IMR-90 (cell line): ENCODE results near the gene IL17C. TPM values are rescaled to one million over a fixed set of nuclear protein-coding genes. Genes with fewer than 3 reads are reported as not detected.

Experiments
- ATAC-seq: fragments of 200-7000 bp; cut with Tn5 transposase; 2 replicates; pipeline ENCODE4 v1.9.1; 2020; ENCODE audit warnings: low read depth, mild to moderate bottlenecking, moderate library complexity
- BruUV-seq: library from RNA; stranded (reverse); fragments of 400-500 nt; replicated peaks from 2 replicates; lab custom pipeline; 2021; lab: Mats Ljungman, UMichigan
- CTCF ChIA-PET: fragments of 300-600 bp; formaldehyde crosslinking; extraction: SDS; loops from one replicate; lab custom pipeline; 2021; ENCODE audit warnings: antibody characterized with exemption; lab: Yijun Ruan, JAX
- POLR2A ChIA-PET: fragments of 300-600 bp; sonication (Branson Sonifier 250); formaldehyde crosslinking; loops from one replicate; lab custom pipeline; 2022; ENCODE audit warnings: antibody characterized with exemption; ENCODE audit not compliant: unreplicated experiment; lab: Charles Lee
- DNase-seq: peaks from one replicate; pipeline ENCODE4 v3.0.0; 2013
- H2AFZ ChIP-seq: replicated peaks from 2 replicates; pipeline ENCODE3; 2013; ENCODE audit warnings: low read length, mild to moderate bottlenecking; ENCODE audit not compliant: poor library complexity
- H2AK5ac ChIP-seq: 2 replicates; pipeline ENCODE4 v1.6.1; 2013; ENCODE audit warnings: low read depth, low read length, inconsistent platforms
- H2AK9ac ChIP-seq: replicated peaks from 2 replicates; pipeline ENCODE3; 2013; ENCODE audit warnings: mild to moderate bottlenecking, low read depth, low read length, moderate library complexity; ENCODE audit not compliant: poor library complexity
- H2BK120ac ChIP-seq: 2 replicates; pipeline ENCODE4 v1.6.1; 2013; ENCODE audit warnings: low read depth, low read length, inconsistent platforms
- H2BK15ac ChIP-seq: 3 replicates; pipeline ENCODE4 v1.6.1; 2013; ENCODE audit warnings: low read depth, low read length, inconsistent platforms
- H2BK20ac ChIP-seq: 2 replicates; pipeline ENCODE4 v1.6.1; 2013; ENCODE audit warnings: low read depth, mild to moderate bottlenecking, inconsistent platforms, low read length, moderate library complexity
- H2BK5ac ChIP-seq: 2 replicates; pipeline ENCODE4 v1.6.1; 2013; ENCODE audit warnings: mild to moderate bottlenecking, low read depth, low read length, inconsistent platforms; ENCODE audit not compliant: poor library complexity, severe bottlenecking
- H3K14ac ChIP-seq: replicated peaks from 2 replicates; pipeline ENCODE4 v1.6.1; 2013; ENCODE audit warnings: low read depth, low read length, inconsistent platforms
- H3K18ac ChIP-seq: 2 replicates; pipeline ENCODE4 v1.6.1; 2013; ENCODE audit warnings: low read depth, low read length, control low read depth
- H3K23ac ChIP-seq: 2 replicates; pipeline ENCODE4 v1.6.1; 2013; ENCODE audit warnings: low read depth, low read length, inconsistent platforms
- H3K27ac ChIP-seq: 2 replicates; pipeline ENCODE4 v1.5.1; 2013; ENCODE audit warnings: mild to moderate bottlenecking, control low read depth, low read length; ENCODE audit not compliant: insufficient read depth
- H3K27me3 ChIP-seq: 2 replicates; pipeline ENCODE4 v1.6.1; 2013; ENCODE audit warnings: low read length; ENCODE audit not compliant: control insufficient read depth, insufficient read depth
- H3K36me3 ChIP-seq: 2 replicates; pipeline ENCODE4 v1.6.1; 2013; ENCODE audit warnings: low read length, mixed read lengths; ENCODE audit not compliant: control insufficient read depth, insufficient read depth
- H3K4ac ChIP-seq: 2 replicates; pipeline ENCODE4 v1.6.1; 2013; ENCODE audit warnings: low read depth, low read length, inconsistent platforms
- H3K4me1 ChIP-seq: 2 replicates; pipeline ENCODE4 v1.6.1; 2013; ENCODE audit warnings: low read length, mixed read lengths; ENCODE audit not compliant: control insufficient read depth, insufficient read depth
- H3K4me2 ChIP-seq: 2 replicates; pipeline ENCODE4 v1.6.1; 2013; ENCODE audit warnings: low read depth, mild to moderate bottlenecking, control low read depth, low read length, moderate library complexity
- H3K4me3 ChIP-seq: 2 replicates; pipeline ENCODE4 v1.5.1; 2013; ENCODE audit warnings: low read depth, mild to moderate bottlenecking, control low read depth, low read length, moderate library complexity; ENCODE audit not compliant: insufficient read depth
- H3K56ac ChIP-seq: 2 replicates; pipeline ENCODE4 v1.6.1; 2013; ENCODE audit warnings: low read length, inconsistent platforms; ENCODE audit not compliant: insufficient read depth; ENCODE audit errors: extremely low read depth
- H3K79me1 ChIP-seq, 2 experiments: 2 replicates each; pipeline ENCODE4 v1.6.1; 2013; ENCODE audit warnings: low read length in 2 of 2, inconsistent platforms in 1 of 2, low read depth in 1 of 2
- H3K9ac ChIP-seq: 2 replicates; pipeline ENCODE4 v1.6.1; 2013; ENCODE audit warnings: low read depth, low read length, control low read depth
- H3K9me1 ChIP-seq: 2 replicates; pipeline ENCODE4 v1.6.1; 2013; ENCODE audit warnings: low read length, inconsistent platforms; ENCODE audit not compliant: insufficient read depth
- H3K9me3 ChIP-seq: 2 replicates; pipeline ENCODE4 v1.6.1; 2013; ENCODE audit warnings: low read length; ENCODE audit not compliant: control insufficient read depth, insufficient read depth
- H4K20me1 ChIP-seq: 2 replicates; pipeline ENCODE4 v1.6.1; 2013; ENCODE audit warnings: low read length, inconsistent platforms; ENCODE audit not compliant: insufficient read depth
- H4K5ac ChIP-seq: 2 replicates; pipeline ENCODE4 v1.6.1; 2013; ENCODE audit warnings: mild to moderate bottlenecking, low read depth, low read length, control low read depth
- H4K8ac ChIP-seq, 2 experiments: 2 replicates each; pipeline ENCODE4 v1.6.1; 2013; ENCODE audit warnings: low read depth in 2 of 2, low read length in 2 of 2, control low read depth in 1 of 2, inconsistent platforms in 1 of 2
- H4K91ac ChIP-seq: 2 replicates; pipeline ENCODE4 v1.6.1; 2013; ENCODE audit warnings: low read depth, low read length, inconsistent platforms; ENCODE audit not compliant: insufficient read depth
- CEBPB ChIP-seq: IDR thresholded peaks from 2 replicates; pipeline ENCODE4 v1.6.1; 2012; ENCODE audit warnings: low read depth, low read length, improper control_type of control experiment
- MAFK ChIP-seq: IDR thresholded peaks from 2 replicates; pipeline ENCODE4 v1.6.1; 2012; ENCODE audit warnings: low read depth, low read length, improper control_type of control experiment
- MAZ ChIP-seq: IDR thresholded peaks from 2 replicates; pipeline ENCODE4 v1.6.1; 2012; ENCODE audit warnings: low read depth, mild to moderate bottlenecking, low read length, improper control_type of control experiment, moderate library complexity, borderline replicate concordance
- MXI1 ChIP-seq: IDR thresholded peaks from 2 replicates; pipeline ENCODE4 v1.6.1; 2012; ENCODE audit warnings: low read depth, mild to moderate bottlenecking, low read length, moderate library complexity, borderline replicate concordance
- NFE2L2 ChIP-seq: fragments of 150-350 bp; IDR thresholded peaks from 2 replicates; pipeline ENCODE4 v1.6.1; 2016; ENCODE audit warnings: low read depth, mild to moderate bottlenecking, low read length
- POLR2A ChIP-seq: IDR thresholded peaks from 2 replicates; pipeline ENCODE4 v1.6.1; 2012; ENCODE audit warnings: mild to moderate bottlenecking, low read depth, low read length
- RAD21 ChIP-seq: IDR thresholded peaks from 2 replicates; pipeline ENCODE4 v1.6.1; 2012; ENCODE audit warnings: low read length, improper control_type of control experiment
- RCOR1 ChIP-seq: IDR thresholded peaks from 2 replicates; pipeline ENCODE4 v1.6.1; 2012; ENCODE audit warnings: mild to moderate bottlenecking, low read length, improper control_type of control experiment; ENCODE audit not compliant: insufficient replicate concordance
- RFX5 ChIP-seq: IDR thresholded peaks from 2 replicates; pipeline ENCODE4 v1.8.0; 2012; ENCODE audit warnings: low read depth, mild to moderate bottlenecking, low read length, moderate library complexity
- WGBS, 2 experiments: methylation state at CpG; one replicate each; pipeline versions ENCODE4 v1.1.5 to v1.1.7; 2013; ENCODE audit warnings: missing lambda C conversion rate in 2 of 2; ENCODE audit not compliant: insufficient read length in 1 of 2; ENCODE audit errors: extremely low coverage in 2 of 2; 5-methylcytosine and 5-hydroxymethylcytosine counted together
- dilution Hi-C: fragments of 300-500 bp; cut with HindIII; formaldehyde crosslinking; loops from one replicate; pipeline ENCODE4 v1.14.3; 2018; ENCODE audit warnings: low sequenced_read_pairs; ENCODE audit not compliant: unreplicated experiment
- in situ Hi-C: fragments of 300-500 bp; cut with MboI; formaldehyde crosslinking; loops from 3 replicates; pipeline ENCODE4 v1.14.3; 2019; ENCODE audit warnings: low sequenced_read_pairs, inconsistent platforms, mixed read lengths
- intact Hi-C: fragments of 100-400 bp; cut with micrococcal nuclease; formaldehyde crosslinking; loops from 2 replicates; pipeline ENCODE4 v1.10.0; 2022
- polyA plus RNA-seq, 3 experiments: library from polyadenylated mRNA; depleted of rRNA; stranded (reverse); fragments of >200 nt; gene quantifications; 2 replicates each; pipeline ENCODE4 v1.2.3, GENCODE V29; 2012; ENCODE audit warnings: low replicate concordance in 1 of 3
- total RNA-seq: library from RNA; depleted of rRNA; stranded (reverse); fragments of >200 nt; gene quantifications from 2 replicates; pipeline ENCODE4 v1.2.3, GENCODE V29; 2012
- TF ChIP-seq, protein P1 (sequence below): fragments of 150-350 bp; IDR thresholded peaks from 2 replicates; pipeline ENCODE4 v1.6.1; 2016; ENCODE audit warnings: low read depth, mild to moderate bottlenecking, low read length, moderate library complexity, borderline replicate concordance

Gene IL17C
- total and polyA plus RNA-seq, 2 of the 4 experiments (the other 2 are of a cell fraction): 0.09 TPM; not detected in 1

DNA sequence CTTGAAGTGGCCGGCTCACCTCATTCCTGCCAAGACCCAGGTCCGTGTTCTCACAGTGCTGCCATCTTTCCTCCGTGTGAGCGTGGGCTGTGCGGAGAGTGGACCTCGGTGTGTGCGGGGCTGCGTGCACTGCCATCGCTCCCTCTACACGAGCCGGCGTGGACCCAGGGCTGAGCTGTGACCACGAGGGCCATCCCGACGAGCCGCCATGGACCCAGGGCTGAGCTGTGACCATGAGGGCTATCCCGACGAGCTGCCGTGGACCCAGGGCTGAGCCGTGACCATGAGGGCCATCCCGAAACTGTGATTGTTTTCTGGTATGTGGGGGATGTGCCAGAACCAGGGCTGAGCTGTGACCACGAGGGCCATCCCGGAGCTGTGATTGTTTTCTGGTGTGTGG, 33.4 kb downstream of the IL17C start:
- Histone ChIP-seq H2BK20ac (no peak overlapping the region), H3K9me1 (no peaks in the 10 kb centered on the region), H3K27ac (no peak overlapping the region), H3K4me1 (no peaks in the 10 kb centered on the region), H3K4me3 (no peak overlapping the region), H2BK120ac (no peak overlapping the region), H3K56ac (no peak overlapping the region), H2AFZ (no peak overlapping the region), H3K9me3 (no peaks in the 10 kb centered on the region), H3K27me3 (no peaks in the 10 kb centered on the region), H4K20me1 (no peaks in the 10 kb centered on the region), H3K36me3 (peaks cover 8% of the 10 kb centered on the region; the same call in 1 of the 2 replicates), H4K8ac (no peak overlapping the region), H2BK5ac (no peak overlapping the region), H3K18ac (no peak overlapping the region), H4K5ac (no peak overlapping the region), H3K9ac (no peak overlapping the region), H3K79me1 (no peaks in the 10 kb centered on the region), H3K14ac (no peak overlapping the region), H4K91ac (no peak overlapping the region), H2AK9ac (no peak overlapping the region), H3K23ac (no peak overlapping the region), H3K4ac (no peak overlapping the region), H2AK5ac (no peak overlapping the region), H3K4me2 (no peak overlapping the region), H2BK15ac (no peak overlapping the region)
- no peak for TF ChIP-seq RFX5
- no peak for TF ChIP-seq MAZ
- TF ChIP-seq POLR2A: no peak
- TF ChIP-seq, protein P1, sequence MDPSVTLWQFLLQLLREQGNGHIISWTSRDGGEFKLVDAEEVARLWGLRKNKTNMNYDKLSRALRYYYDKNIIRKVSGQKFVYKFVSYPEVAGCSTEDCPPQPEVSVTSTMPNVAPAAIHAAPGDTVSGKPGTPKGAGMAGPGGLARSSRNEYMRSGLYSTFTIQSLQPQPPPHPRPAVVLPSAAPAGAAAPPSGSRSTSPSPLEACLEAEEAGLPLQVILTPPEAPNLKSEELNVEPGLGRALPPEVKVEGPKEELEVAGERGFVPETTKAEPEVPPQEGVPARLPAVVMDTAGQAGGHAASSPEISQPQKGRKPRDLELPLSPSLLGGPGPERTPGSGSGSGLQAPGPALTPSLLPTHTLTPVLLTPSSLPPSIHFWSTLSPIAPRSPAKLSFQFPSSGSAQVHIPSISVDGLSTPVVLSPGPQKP: no peak
- no peak for TF ChIP-seq NFE2L2
- TF ChIP-seq RAD21: no peak
- TF ChIP-seq MAFK: no peak
- no peak for TF ChIP-seq CEBPB
- TF ChIP-seq RCOR1: no peak
- TF ChIP-seq MXI1: no peak
- in situ Hi-C loops (no loop called here), intact Hi-C loops (no loop called here), dilution Hi-C loops (no loop called here)
- ChIA-PET CTCF (interaction anchor here (1.4 kb wide), 1 partner anchor 9 kb away, joined by 4 read pairs; the partner anchor contains the start of gene MVD), POLR2A (no interaction called here)
- DNase-seq (no peak), ATAC-seq (no peak)
- BruUV-seq: no TSS peak
- WGBS, 2 experiments: 94% methylated on average over 21 of the region's 23 CpGs; no CpG with 5 or more reads in 1 of the 2 experiments
